Suprapubic skin (tissue), 4 donors: ENCODE results near the gene FUT3. TPM values are rescaled to one million over a fixed set of nuclear protein-coding genes. Genes with fewer than 3 reads are reported as not detected.
A peak's percentile ranks its signal among the peaks of the same experiment; 100 is the strongest.

Experiments used
- DNase-seq, 2 donors: peaks; one replicate each; pipeline ENCODE4 v3.0.0-alpha.2; 2019; ENCODE audit warnings: low spot score in 2 of 2
- H3K27ac ChIP-seq: fragments of 200-600 bp; sonication (generic); one replicate; pipeline ENCODE4 v1.5.1; 2019
- H3K27me3 ChIP-seq: fragments of 200-600 bp; sonication (generic); one replicate; pipeline ENCODE4 v1.5.1; 2019
- H3K36me3 ChIP-seq: fragments of 200-600 bp; sonication (generic); one replicate; pipeline ENCODE4 v1.5.1; 2019
- H3K4me1 ChIP-seq: fragments of 200-600 bp; sonication (generic); one replicate; pipeline ENCODE4 v1.5.1; 2019
- H3K4me3 ChIP-seq: fragments of 200-600 bp; sonication (generic); one replicate; pipeline ENCODE4 v1.5.1; 2019; ENCODE audit warnings: mild to moderate bottlenecking
- H3K9me3 ChIP-seq: fragments of 200-600 bp; sonication (generic); one replicate; pipeline ENCODE4 v1.5.1; 2019
- EP300 ChIP-seq: sonication (generic); formaldehyde crosslinking; IDR thresholded peaks from one replicate; pipeline ENCODE4 v1.6.1; 2017; ENCODE audit warnings: antibody characterized with exemption
- POLR2A ChIP-seq, 2 donors: fragments of 450-650 bp; IDR thresholded peaks; one replicate each; pipeline ENCODE4 v1.6.1; 2017; ENCODE audit warnings: antibody characterized with exemption in 2 of 2, mild to moderate bottlenecking in 2 of 2, moderate library complexity in 2 of 2
- POLR2AphosphoS5 ChIP-seq, 3 donors: sonication (generic); formaldehyde crosslinking; IDR thresholded peaks; one replicate each; pipeline ENCODE4 v1.6.1; 2017; ENCODE audit warnings: antibody characterized with exemption in 3 of 3
- WGBS: methylation state at CpG from one replicate; pipeline ENCODE4 v1.1.5; 2018; 5-methylcytosine and 5-hydroxymethylcytosine counted together
- total RNA-seq, 4 donors: library from RNA; depleted of rRNA; stranded (reverse); fragments of >200 nt; gene quantifications; one replicate each; pipeline ENCODE4 v1.1.0, GENCODE V29; 2016
- TF ChIP-seq, protein P1 (sequence below), 2 donors: fragments of 200-600 bp in 1 of 2; fragments of 450-650 bp in 1 of 2; sonication (generic) in 1 of 2; IDR thresholded peaks; one replicate each; pipeline ENCODE4 v1.5.1; 2016 to 2019; ENCODE audit warnings: antibody characterized with exemption in 2 of 2, mild to moderate bottlenecking in 1 of 2, moderate library complexity in 1 of 2

The FUT3 gene
- total RNA-seq, 4 donors from 2014 or later: 0.93 to 3.6 (median 1.4) TPM

GRCh38 chr19:5827342-5827890 lies 23.8 kb downstream of the FUT3 start:
- Histone ChIP-seq H3K4me1 (peaks cover 35% of the 10 kb centered on the region), H3K9me3 (no peaks in the 10 kb centered on the region), H3K27ac (peak overlapping the region; percentile 81), H3K4me3 (peak overlapping the region; percentile 54), H3K27me3 (peaks cover 5% of the 10 kb centered on the region), H3K36me3 (no peaks in the 10 kb centered on the region)
- TF ChIP-seq EP300 (no peak), POLR2A (IDR thresholded peaks at IDR 0.05) (no peak), POLR2AphosphoS5 (IDR thresholded peaks at IDR 0.05) (no peak)
- TF ChIP-seq, protein P1, sequence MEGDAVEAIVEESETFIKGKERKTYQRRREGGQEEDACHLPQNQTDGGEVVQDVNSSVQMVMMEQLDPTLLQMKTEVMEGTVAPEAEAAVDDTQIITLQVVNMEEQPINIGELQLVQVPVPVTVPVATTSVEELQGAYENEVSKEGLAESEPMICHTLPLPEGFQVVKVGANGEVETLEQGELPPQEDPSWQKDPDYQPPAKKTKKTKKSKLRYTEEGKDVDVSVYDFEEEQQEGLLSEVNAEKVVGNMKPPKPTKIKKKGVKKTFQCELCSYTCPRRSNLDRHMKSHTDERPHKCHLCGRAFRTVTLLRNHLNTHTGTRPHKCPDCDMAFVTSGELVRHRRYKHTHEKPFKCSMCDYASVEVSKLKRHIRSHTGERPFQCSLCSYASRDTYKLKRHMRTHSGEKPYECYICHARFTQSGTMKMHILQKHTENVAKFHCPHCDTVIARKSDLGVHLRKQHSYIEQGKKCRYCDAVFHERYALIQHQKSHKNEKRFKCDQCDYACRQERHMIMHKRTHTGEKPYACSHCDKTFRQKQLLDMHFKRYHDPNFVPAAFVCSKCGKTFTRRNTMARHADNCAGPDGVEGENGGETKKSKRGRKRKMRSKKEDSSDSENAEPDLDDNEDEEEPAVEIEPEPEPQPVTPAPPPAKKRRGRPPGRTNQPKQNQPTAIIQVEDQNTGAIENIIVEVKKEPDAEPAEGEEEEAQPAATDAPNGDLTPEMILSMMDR (IDR thresholded peaks at IDR 0.05): no peak
- WGBS: 43% methylated on average over 12 of the region's 37 CpGs
- DNase-seq: no peak

DNA sequence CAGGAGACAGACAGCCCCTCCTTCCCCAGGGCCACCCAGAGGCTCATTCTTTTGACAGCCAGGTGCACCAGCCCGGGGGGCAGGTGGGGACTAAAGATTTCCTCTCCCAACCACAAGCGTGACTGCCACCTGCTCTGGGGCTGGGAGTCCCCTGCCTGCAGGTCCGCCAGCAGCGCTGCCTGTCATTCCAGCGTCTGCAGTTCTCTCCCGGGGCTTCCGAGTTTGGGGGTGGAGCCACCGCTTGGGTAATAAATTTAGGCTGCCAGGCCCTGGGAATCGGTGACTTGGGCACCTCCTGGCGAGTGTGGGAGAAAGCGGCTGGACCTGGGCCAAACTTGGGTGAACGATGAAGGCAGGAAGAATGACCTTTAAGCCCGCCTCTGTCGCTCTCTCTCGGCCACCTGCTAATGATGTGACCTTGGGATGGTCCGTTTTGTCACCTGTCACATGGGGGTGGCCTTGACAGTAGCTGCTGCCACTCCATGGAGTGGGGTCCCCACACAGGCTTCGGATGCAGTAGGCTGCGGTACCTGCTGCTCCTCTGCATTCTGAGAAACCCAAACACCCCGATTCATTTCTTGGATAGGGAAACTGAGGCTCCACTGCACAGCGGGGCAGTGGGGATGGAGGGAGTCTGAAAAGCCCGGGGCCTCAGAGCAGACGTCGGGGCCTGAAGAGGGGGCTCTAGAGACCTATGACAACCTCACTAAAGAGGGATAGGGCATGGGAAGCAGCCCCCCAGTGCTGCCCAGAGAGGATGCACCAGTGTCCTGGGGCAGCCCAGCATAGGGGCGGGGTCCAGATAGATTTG lies 24.5 kb downstream of the FUT3 start:
- peaks cover 5% of the 10 kb centered on the region for H3K27me3 ChIP-seq
- peak overlapping the region; percentile 54 for H3K4me3 ChIP-seq
- H3K27ac ChIP-seq: no peak overlapping the region
- H3K4me1 ChIP-seq: peaks cover 35% of the 10 kb centered on the region
- TF ChIP-seq, protein P1 (IDR thresholded peaks at IDR 0.05): peak in 1 of 2 donors; percentile 20
- TF ChIP-seq POLR2A (IDR thresholded peaks at IDR 0.05): no peak
- no peaks in the 10 kb centered on the region for H3K9me3 ChIP-seq
- WGBS: 19% methylated on average over 17 of the region's 24 CpGs
- H3K36me3 ChIP-seq: no peaks in the 10 kb centered on the region
- peak in 1 of 2 donors; percentile 80 for DNase-seq

DNA sequence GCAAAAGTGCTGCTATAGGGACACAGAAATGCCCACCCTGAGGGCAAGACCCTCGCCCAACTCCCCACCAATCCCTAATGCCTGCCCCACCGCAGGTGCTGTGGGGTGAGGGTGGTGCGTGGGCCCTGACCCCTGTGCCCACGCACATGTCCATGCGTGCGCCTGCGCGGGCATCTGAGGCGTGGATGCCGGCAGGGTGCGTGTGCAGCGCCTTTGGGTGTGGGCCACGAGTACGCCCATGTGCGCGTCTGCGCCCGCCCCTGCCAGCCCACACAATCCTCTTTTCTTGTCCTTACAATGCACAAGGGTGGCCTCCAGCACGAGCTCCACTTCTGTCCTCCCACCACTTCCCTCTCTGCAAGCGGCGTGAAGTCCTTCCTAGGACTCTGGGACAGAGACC lies 26.1 kb downstream of the FUT3 start:
- H3K4me1 ChIP-seq: peaks cover 35% of the 10 kb centered on the region
- H3K36me3 ChIP-seq: no peaks in the 10 kb centered on the region
- DNase-seq: no peak
- TF ChIP-seq, protein P1 (IDR thresholded peaks at IDR 0.05): no peak
- TF ChIP-seq EP300 (no peak), POLR2AphosphoS5 (IDR thresholded peaks at IDR 0.05) (no peak), POLR2A (IDR thresholded peaks at IDR 0.05) (no peak)
- H3K27ac ChIP-seq: peak overlapping the region; percentile 30
- no peaks in the 10 kb centered on the region for H3K9me3 ChIP-seq
- WGBS: 48% methylated on average over 8 of the region's 21 CpGs
- no peak overlapping the region for H3K4me3 ChIP-seq
- peaks cover 5% of the 10 kb centered on the region for H3K27me3 ChIP-seq

DNA sequence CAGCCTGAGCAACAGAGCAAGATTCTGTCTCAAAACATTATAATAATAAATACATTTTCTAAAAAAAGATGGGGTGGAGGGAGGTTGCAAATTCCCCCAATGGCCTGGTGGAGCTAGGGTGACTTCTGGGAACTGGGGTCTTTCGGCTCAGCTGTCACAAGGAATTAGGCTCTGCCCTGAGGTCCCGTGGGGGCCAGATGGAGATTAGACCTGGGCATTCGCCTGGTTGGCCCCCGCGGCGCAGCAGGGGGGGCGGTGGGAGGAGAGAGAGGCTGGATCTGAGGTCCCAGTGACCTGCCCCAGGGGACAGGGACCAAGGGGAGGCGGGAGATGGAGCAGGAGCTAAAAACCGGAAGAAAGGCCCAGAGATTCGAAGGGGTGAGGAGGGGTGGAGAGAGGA lies 26.5 kb downstream of the FUT3 start:
- H3K9me3 ChIP-seq: no peaks in the 10 kb centered on the region
- H3K27ac ChIP-seq: no peak overlapping the region
- H3K4me1 ChIP-seq: peaks cover 34% of the 10 kb centered on the region
- DNase-seq: no peak
- TF ChIP-seq EP300: no peak
- TF ChIP-seq, protein P1 (IDR thresholded peaks at IDR 0.05): no peak
- no peak overlapping the region for H3K4me3 ChIP-seq
- 77% methylated on average over 10 of the region's 10 CpGs for WGBS
- no peaks in the 10 kb centered on the region for H3K36me3 ChIP-seq
- peaks cover 5% of the 10 kb centered on the region for H3K27me3 ChIP-seq

DNA sequence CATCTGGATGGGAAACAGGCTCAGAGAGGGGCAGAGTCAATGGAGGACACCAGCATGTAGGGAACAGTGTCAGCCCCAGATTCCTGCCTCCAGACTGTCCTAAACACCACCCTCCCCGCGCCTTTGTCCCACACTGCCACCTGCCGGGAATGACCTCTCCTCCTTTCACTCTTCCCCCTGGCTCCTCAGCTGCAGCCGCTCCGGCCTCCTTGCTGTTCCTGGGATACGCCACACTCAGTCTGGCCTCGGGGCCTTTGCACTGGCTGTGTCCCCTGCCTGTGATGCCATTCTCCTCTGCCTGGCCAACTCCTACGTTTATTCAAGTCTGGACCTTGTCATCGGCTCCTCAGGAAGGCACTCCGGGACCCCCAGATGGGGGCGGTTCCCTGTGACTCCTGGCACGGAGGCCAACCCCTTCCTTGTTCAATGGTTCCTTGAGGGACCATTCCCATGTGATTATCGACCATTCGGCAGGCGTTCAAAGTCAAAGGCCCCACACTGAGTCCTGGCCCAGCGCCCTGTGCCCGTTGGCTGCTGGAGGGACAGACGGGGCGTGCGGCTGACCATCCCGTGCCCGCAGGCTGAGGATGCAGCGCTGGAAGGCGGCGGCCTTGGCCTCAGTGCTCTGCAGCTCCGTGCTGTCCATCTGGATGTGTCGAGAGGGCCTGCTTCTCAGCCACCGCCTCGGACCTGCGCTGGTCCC lies 27.5 kb downstream of the FUT3 start:
- Histone ChIP-seq H3K27ac (no peak overlapping the region), H3K36me3 (no peaks in the 10 kb centered on the region), H3K27me3 (peaks cover 4% of the 10 kb centered on the region), H3K9me3 (no peaks in the 10 kb centered on the region), H3K4me1 (peaks cover 24% of the 10 kb centered on the region), H3K4me3 (no peak overlapping the region)
- TF ChIP-seq POLR2A (IDR thresholded peaks at IDR 0.05) (no peak), EP300 (no peak), POLR2AphosphoS5 (IDR thresholded peaks at IDR 0.05) (no peak)
- TF ChIP-seq, protein P1 (IDR thresholded peaks at IDR 0.05): no peak
- DNase-seq: no peak
- 72% methylated on average over 14 of the region's 30 CpGs for WGBS
